HepG2 (cell line): Measurements from ENCODE around the gene ISCA2. TPM values are rescaled to one million over a fixed set of nuclear protein-coding genes. Genes with fewer than 3 reads are reported as not detected.

Experiments used
- IRX3 ChIP-seq: sonication (generic); formaldehyde crosslinking; IDR thresholded peaks from 2 replicates; pipeline ENCODE4 v1.8.1; 2023; ENCODE audit warnings: mild to moderate bottlenecking, low read depth, missing genetic modification reagents, borderline replicate concordance
- JUN ChIP-seq: sonication (generic); formaldehyde crosslinking; IDR thresholded peaks from 2 replicates; pipeline ENCODE4 v1.4.0; 2020; ENCODE audit warnings: mild to moderate bottlenecking, missing genetic modification reagents
- RBFOX2 ChIP-seq: fragments of 200-400 bp; formaldehyde crosslinking; IDR thresholded peaks from 2 replicates; pipeline ENCODE4 v1.6.1; 2017; ENCODE audit warnings: low read depth, mild to moderate bottlenecking, low read length
- SCMH1 ChIP-seq: sonication (generic); formaldehyde crosslinking; IDR thresholded peaks from 2 replicates; pipeline ENCODE4 v1.9.0; 2021; ENCODE audit warnings: missing genetic modification reagents, mild to moderate bottlenecking, borderline replicate concordance
- ZNF143 ChIP-seq: sonication (generic); formaldehyde crosslinking; IDR thresholded peaks from 2 replicates; pipeline ENCODE4 v1.4.0; 2020; ENCODE audit warnings: missing genetic modification reagents
- ZNF263 ChIP-seq: sonication (generic); formaldehyde crosslinking; IDR thresholded peaks from 2 replicates; pipeline ENCODE4 v1.4.0; 2020; ENCODE audit warnings: missing genetic modification reagents
- ZNF296 ChIP-seq: sonication (generic); formaldehyde crosslinking; conservative IDR thresholded peaks from 2 replicates; pipeline ENCODE4 v1.5.0; 2020; ENCODE audit warnings: mild to moderate bottlenecking, missing genetic modification reagents
- ZNF713 ChIP-seq: sonication (generic); formaldehyde crosslinking; IDR thresholded peaks from 2 replicates; pipeline ENCODE4 v1.4.0; 2020; ENCODE audit warnings: mild to moderate bottlenecking, missing genetic modification reagents
- polyA plus RNA-seq, 8 experiments: library from polyadenylated mRNA; depleted of rRNA in 3 of 8; stranded (reverse) in 7 of 8; unstranded in 1 of 8; fragments of >200 nt; fragmentation: Illumina TruSeq in 4 of 8; extraction: Trizol in 4 of 8; gene quantifications; 2 replicates each; pipeline versions ENCODE4 v1.2.1 to v1.2.3, GENCODE V29; 2011 to 2016; ENCODE audit warnings: low read depth in 4 of 8, missing spikeins in 1 of 8, mixed read lengths in 1 of 8; ENCODE audit not compliant: insufficient read depth in 1 of 8
- total RNA-seq, 5 experiments: library from RNA; depleted of rRNA; stranded (reverse); fragments of >200 nt; fragmentation: Illumina TruSeq; extraction: Trizol; gene quantifications; 2 replicates each; pipeline ENCODE4 v1.2.3, GENCODE V29; 2016; ENCODE audit warnings: low read depth in 1 of 5
- TF ChIP-seq, protein P1 (sequence below): sonication (generic); formaldehyde crosslinking; IDR thresholded peaks from 2 replicates; pipeline ENCODE4 v1.5.0; 2020; ENCODE audit warnings: mild to moderate bottlenecking, missing genetic modification reagents
- TF ChIP-seq, protein P2 (sequence below), 2 experiments: sonication (generic) in 1 of 2; formaldehyde crosslinking in 1 of 2; IDR thresholded peaks; 2 replicates each; pipeline versions ENCODE4 v1.6.1 to v1.9.0; 2014 to 2022; ENCODE audit warnings: antibody characterized with exemption in 1 of 2, borderline replicate concordance in 1 of 2, inconsistent platforms in 1 of 2, low read depth in 1 of 2, missing genetic modification reagents in 1 of 2
- TF ChIP-seq, protein P3 (sequence below): sonication (generic); formaldehyde crosslinking; IDR thresholded peaks from 2 replicates; pipeline ENCODE4 v1.4.0; 2020; ENCODE audit warnings: missing genetic modification reagents, mild to moderate bottlenecking, borderline replicate concordance

ISCA2 gene
- total and polyA plus RNA-seq, 2 of the 13 experiments (the other 11 are each of a cell fraction or from before 2014, with no cell fraction given): 32.1 to 43.4 TPM

- TF ChIP-seq, protein P1, sequence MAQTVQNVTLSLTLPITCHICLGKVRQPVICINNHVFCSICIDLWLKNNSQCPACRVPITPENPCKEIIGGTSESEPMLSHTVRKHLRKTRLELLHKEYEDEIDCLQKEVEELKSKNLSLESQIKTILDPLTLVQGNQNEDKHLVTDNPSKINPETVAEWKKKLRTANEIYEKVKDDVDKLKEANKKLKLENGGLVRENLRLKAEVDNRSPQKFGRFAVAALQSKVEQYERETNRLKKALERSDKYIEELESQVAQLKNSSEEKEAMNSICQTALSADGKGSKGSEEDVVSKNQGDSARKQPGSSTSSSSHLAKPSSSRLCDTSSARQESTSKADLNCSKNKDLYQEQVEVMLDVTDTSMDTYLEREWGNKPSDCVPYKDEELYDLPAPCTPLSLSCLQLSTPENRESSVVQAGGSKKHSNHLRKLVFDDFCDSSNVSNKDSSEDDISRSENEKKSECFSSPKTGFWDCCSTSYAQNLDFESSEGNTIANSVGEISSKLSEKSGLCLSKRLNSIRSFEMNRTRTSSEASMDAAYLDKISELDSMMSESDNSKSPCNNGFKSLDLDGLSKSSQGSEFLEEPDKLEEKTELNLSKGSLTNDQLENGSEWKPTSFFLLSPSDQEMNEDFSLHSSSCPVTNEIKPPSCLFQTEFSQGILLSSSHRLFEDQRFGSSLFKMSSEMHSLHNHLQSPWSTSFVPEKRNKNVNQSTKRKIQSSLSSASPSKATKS (CRISPR knock-in tag): 0 out of 2 replicates have a peak, but pooled peaks have one; percentile 45
- TF ChIP-seq, protein P2, sequence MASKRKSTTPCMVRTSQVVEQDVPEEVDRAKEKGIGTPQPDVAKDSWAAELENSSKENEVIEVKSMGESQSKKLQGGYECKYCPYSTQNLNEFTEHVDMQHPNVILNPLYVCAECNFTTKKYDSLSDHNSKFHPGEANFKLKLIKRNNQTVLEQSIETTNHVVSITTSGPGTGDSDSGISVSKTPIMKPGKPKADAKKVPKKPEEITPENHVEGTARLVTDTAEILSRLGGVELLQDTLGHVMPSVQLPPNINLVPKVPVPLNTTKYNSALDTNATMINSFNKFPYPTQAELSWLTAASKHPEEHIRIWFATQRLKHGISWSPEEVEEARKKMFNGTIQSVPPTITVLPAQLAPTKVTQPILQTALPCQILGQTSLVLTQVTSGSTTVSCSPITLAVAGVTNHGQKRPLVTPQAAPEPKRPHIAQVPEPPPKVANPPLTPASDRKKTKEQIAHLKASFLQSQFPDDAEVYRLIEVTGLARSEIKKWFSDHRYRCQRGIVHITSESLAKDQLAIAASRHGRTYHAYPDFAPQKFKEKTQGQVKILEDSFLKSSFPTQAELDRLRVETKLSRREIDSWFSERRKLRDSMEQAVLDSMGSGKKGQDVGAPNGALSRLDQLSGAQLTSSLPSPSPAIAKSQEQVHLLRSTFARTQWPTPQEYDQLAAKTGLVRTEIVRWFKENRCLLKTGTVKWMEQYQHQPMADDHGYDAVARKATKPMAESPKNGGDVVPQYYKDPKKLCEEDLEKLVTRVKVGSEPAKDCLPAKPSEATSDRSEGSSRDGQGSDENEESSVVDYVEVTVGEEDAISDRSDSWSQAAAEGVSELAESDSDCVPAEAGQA (IDR thresholded peaks at IDR 0.05; ENCODE audit: low read depth): no peak
- TF ChIP-seq, protein P2 (CRISPR knock-in tag; IDR thresholded peaks at IDR 0.05; ENCODE audit: borderline replicate concordance): no peak
- TF ChIP-seq ZNF263 (CRISPR knock-in tag): peak; percentile 95
- TF ChIP-seq RBFOX2: peak; percentile 72
- peak; percentile 85 for TF ChIP-seq ZNF296 (CRISPR knock-in tag)
- no peak for TF ChIP-seq SCMH1
- no peak for TF ChIP-seq ZNF143 (CRISPR knock-in tag)
- TF ChIP-seq IRX3 (CRISPR knock-in tag): 0 out of 2 replicates have a peak, but pooled peaks have one; percentile 42
- no peak for TF ChIP-seq JUN (CRISPR knock-in tag)
- TF ChIP-seq, protein P3, sequence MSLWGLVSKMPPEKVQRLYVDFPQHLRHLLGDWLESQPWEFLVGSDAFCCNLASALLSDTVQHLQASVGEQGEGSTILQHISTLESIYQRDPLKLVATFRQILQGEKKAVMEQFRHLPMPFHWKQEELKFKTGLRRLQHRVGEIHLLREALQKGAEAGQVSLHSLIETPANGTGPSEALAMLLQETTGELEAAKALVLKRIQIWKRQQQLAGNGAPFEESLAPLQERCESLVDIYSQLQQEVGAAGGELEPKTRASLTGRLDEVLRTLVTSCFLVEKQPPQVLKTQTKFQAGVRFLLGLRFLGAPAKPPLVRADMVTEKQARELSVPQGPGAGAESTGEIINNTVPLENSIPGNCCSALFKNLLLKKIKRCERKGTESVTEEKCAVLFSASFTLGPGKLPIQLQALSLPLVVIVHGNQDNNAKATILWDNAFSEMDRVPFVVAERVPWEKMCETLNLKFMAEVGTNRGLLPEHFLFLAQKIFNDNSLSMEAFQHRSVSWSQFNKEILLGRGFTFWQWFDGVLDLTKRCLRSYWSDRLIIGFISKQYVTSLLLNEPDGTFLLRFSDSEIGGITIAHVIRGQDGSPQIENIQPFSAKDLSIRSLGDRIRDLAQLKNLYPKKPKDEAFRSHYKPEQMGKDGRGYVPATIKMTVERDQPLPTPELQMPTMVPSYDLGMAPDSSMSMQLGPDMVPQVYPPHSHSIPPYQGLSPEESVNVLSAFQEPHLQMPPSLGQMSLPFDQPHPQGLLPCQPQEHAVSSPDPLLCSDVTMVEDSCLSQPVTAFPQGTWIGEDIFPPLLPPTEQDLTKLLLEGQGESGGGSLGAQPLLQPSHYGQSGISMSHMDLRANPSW: no peak
- TF ChIP-seq ZNF713 (CRISPR knock-in tag): no peak
These were observed at the start of gene ISCA2 (continued) for GRCh38 chr14:74493343-74494261.
